GM18498 (cell line): Measurements from ENCODE around the gene TM4SF20.
A peak's percentile ranks its signal among the peaks of the same experiment; 100 is the strongest.
"Not testable (repeated sequence)": the region's sequence is repeated elsewhere in the genome, so short reads cannot be mapped to it uniquely, and the experiment has no call there.

Experiments used
- ATAC-seq: cut with Tn5 transposase; IDR thresholded peaks from one replicate; pipeline ENCODE4 v1.9.1; 2021; ENCODE audit warnings: mild to moderate bottlenecking, moderate library complexity; ENCODE audit not compliant: unreplicated experiment

TM4SF20 gene

DNA sequence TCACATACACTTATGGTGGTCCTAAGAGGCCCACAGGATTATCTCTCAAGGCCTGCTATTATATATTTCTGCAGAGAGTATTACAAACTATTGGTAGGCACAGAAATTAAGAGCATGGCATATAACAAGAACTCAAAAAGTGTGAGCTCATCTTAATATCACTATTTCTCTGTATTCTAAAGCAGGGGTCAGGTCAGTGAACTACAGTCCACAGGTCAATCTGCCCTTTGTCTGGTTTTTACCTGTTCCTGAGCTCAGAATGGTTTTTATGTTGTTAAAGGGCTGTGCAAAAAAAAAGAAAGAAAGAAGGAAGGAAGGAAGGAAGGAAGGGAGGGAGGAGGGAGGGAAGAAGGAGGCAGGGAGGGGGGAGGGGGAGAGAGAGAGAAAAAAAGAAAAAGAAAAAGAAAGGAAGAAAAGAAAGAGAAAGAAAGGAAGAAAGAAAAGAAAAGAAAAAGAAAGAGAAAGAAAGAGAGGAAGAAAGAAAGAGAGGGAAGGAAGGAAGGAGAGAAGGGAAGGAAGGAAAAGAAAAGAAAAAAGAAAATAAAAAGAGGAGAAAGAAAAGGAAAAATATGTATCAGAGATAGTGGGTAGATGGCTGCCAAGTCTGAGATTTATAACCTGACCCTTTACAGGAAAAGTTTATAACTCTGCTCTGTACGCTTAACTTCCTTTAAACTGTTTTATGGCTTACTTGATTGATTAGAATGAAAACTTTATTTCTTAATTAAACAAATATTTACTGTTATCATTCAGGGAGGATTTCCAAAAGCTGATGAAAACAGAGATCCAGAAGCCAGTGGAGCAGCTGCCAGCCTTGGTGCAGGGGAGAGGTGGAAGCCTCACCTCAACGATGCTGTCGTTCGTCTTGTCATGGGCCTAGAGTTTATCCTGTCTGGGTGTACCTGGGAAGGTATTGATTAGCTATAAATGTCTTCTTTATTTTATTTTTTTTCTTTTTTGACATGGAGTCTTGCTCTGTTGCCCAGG is 19.9 kb upstream of the TM4SF20 start:
- no peak for ATAC-seq

- no peak for ATAC-seq
Measured at GRCh38 chr2:227397562-227397961, 18.5 kb upstream of the TM4SF20 start.

DNA sequence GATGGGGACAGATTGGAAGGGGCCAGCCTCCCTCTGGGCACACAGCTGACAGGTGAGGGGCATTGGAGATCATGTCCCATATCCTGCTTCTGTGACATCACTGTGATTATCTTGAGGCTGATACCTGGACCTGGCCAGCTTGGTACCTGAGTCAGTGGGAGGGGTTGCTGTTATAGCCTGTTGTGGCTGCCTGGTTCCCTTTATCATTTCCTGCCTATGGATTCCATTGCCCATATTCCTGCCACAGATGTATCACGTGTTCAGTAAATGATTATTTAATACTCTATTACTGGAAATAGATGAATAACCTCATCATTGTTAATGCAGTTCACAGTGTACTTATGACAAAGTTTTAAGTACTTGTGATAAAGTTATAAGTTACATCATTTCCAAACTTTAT is 16.4 kb upstream of the TM4SF20 start:
- ATAC-seq, result no peak

DNA sequence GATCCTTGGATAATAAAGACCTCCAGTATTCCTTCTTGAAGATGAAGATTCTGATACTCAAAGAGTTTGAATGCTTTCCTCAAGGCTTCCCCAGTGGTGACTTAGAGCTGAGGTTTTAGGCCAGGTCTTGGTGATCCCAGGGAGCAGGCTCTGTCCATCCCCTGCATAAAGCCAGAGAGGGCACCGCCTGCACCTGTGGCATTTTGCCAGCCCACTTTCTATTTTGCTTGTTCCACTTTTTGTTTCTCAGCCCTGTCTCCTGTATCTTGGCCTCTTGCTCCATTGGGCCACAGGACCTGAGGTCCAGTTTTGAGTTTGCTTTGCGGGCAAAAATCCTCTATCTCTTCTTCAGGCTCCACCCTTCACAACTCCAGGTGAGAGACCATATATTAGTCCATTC is 15.3 kb upstream of the TM4SF20 start:
- peak; percentile 70 for ATAC-seq

- no peak for ATAC-seq
Measured at GRCh38 chr2:227390468-227391256, 11.6 kb upstream of the TM4SF20 start.

- ATAC-seq, result no peak
Measured at GRCh38 chr2:227389661-227390060, 10.6 kb upstream of the TM4SF20 start.

DNA sequence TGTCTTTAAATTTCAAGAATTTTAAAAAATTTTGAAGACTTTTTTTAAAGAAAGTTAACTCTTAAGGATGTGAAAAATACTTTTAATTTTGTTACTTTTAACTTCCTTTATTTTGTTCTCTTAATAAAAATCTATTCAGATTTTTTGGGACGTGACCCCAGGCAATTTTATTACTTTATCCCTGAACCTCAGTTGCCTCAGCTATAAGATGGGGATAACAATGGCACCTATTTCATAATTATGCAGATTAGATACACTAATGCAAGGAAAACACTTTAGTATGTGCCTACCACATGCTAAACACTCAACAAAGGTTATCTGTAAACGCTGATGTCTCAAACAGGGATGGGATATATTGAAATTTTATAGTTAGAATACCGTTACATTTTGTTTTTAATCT is 10.1 kb upstream of the TM4SF20 start:
- ATAC-seq, result no peak

GRCh38 chr2:227388537-227389011 is 9.5 kb upstream of the TM4SF20 start:
- no peak for ATAC-seq

- ATAC-seq, result not testable (repeated sequence)
Measured at GRCh38 chr2:227387583-227387982, 8.5 kb upstream of the TM4SF20 start, which contains the start of gene SCYGR1. Gene SCYGR1, minus strand, starts transcription at chr2:227387949. Its CDS starts 0 bp downstream, at chr2:227387949.

GRCh38 chr2:227386630-227387029 is 7.5 kb upstream of the TM4SF20 start:
- no peak for ATAC-seq

GRCh38 chr2:227383686-227384085 is 4.6 kb upstream of the TM4SF20 start:
- no peak for ATAC-seq

GRCh38 chr2:227382241-227382835 is 3.2 kb upstream of the TM4SF20 start:
- ATAC-seq, result not testable (repeated sequence)

- no peak for ATAC-seq
Measured at GRCh38 chr2:227378371-227378782, 729 bp downstream of the TM4SF20 start.

GRCh38 chr2:227377467-227378351 is 1.4 kb downstream of the TM4SF20 start:
- no peak for ATAC-seq

GRCh38 chr2:227376656-227377396 is 2.3 kb downstream of the TM4SF20 start:
- no peak for ATAC-seq

DNA sequence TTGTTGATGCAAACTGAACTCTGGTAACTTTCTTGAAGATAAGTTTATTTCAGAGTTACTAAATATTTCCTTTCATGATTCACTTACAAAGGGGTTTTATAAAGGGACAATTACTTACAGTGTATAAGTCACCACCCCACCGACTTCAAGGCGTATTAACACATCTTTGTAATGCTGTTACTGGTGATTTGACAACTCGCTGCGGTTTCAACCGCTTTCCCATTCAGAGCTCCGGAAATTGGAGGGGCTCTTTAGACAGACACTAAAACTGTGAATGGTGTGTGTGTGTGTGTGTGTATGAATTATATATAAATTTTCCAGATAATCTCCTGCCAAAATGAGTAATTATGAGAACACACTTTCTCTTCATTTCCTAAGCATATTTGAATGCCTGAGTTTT is 4.9 kb downstream of the TM4SF20 start:
- peak; percentile 54 for ATAC-seq

DNA sequence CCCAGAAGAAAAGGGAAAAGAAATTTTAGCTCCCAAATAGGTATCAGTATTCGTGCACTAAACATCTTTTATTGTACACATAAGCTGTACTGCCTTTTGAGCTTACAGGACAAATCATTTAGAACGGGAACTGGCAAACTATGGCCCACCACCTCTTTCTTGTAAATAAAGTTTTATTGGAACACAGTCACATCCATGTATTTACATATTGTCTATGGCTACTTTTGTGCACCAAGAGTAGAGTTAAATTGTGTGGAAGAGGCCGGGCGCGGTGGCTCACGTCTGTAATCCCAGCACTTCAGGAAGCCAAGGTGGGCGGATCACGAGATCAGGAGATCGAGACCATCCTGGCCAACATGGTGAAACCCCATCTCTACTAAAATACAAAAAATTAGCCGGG is 5.7 kb downstream of the TM4SF20 start:
- no peak for ATAC-seq

- no peak for ATAC-seq
Measured at GRCh38 chr2:227370791-227371312, 8.3 kb downstream of the TM4SF20 start.

DNA sequence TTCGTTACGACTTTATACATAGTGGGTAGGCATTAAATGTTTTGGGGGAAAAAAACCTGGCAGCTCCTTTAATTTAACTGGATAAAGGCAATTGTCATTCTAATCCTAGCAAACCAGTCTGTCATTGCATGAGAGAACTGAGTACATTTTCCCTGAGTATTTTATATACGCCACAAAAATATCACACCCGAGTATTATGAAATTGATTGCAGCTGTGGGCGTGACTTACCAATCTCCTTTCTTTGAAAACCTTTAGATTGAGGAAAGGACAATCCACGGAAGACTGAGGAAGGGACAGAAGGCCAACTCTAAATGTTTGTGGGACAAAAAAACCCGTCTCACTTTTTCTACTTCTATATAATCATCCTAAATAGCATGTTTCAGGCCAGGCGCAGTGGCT is 9.0 kb downstream of the TM4SF20 start:
- ATAC-seq, result no peak
